Left colon (tissue), 2 donors: ENCODE measurements around the gene SIL1. TPM values are rescaled to one million over a fixed set of nuclear protein-coding genes. Genes with fewer than 3 reads are reported as not detected.

ENCODE experiments used
- ATAC-seq: fragments of 200-7000 bp; cut with Tn5 transposase; one replicate; pipeline ENCODE4 v1.9.1; 2020; ENCODE audit warnings: mild to moderate bottlenecking, moderate library complexity
- DNase-seq, 2 donors: peaks; one replicate each; pipeline ENCODE4 v3.0.0-alpha.2; 2020
- intact Hi-C, 2 donors: fragments of 100-400 bp; cut with DNase I in 1 of 2; cut with micrococcal nuclease in 1 of 2; formaldehyde crosslinking; loops; one replicate each; pipeline versions ENCODE4 v1.11.2 to v1.14.0; 2022; cut with DNase I, micrococcal nuclease
- total RNA-seq, 2 donors: library from RNA; stranded (reverse); fragmentation: NEBNext Ultra II Directional; extraction: Animal tissue kit (Norgen Biotek cat#: 25700); gene quantifications; one replicate each; pipeline ENCODE4 v1.2.1, GENCODE V29; 2021
- donor health status: DM: no; HTN: no; CAD: no.
- donor health status: DM: yes; HTN: yes; CAD: no.

Gene SIL1
- total RNA-seq, 2 donors from 2014 or later: 29.9 to 33.0 TPM

GRCh38 chr5:139150367-139150999 lies 47.7 kb downstream of the SIL1 start:
- ATAC-seq (no peak), DNase-seq (no peak)
- intact Hi-C loops: no loop called here

- ATAC-seq: peak; percentile 38
- DNase-seq: no peak
- intact Hi-C loops: no loop called here
Measured at GRCh38 chr5:139149477-139150199, 48.5 kb downstream of the SIL1 start.

- no peak for ATAC-seq
- DNase-seq: no peak
- intact Hi-C loops: no loop called here
Measured at GRCh38 chr5:139148986-139149385, 49.2 kb downstream of the SIL1 start.

- no peak for DNase-seq
- peak; percentile 35 for ATAC-seq
- intact Hi-C loops: no loop called here
Measured at GRCh38 chr5:139148306-139148705, 49.9 kb downstream of the SIL1 start.

GRCh38 chr5:139147483-139148087 lies 50.6 kb downstream of the SIL1 start:
- intact Hi-C loops: no loop called here
- DNase-seq: peak; percentile 57 to 70
- peak; percentile 87 for ATAC-seq

- ATAC-seq: peak; percentile 21
- intact Hi-C loops: no loop called here
Measured at GRCh38 chr5:139146809-139147482, 51.2 kb downstream of the SIL1 start.

GRCh38 chr5:139141446-139142204 lies 56.5 kb downstream of the SIL1 start:
- ATAC-seq (peak; percentile 96), DNase-seq (peak; percentile 48 to 60)
- intact Hi-C loops: no loop called here

More at GRCh38 chr5:139146809-139147482, 51.2 kb downstream of the SIL1 start:
- no peak for DNase-seq

GRCh38 chr5:139140591-139141071 lies 57.5 kb downstream of the SIL1 start:
- intact Hi-C loops: no loop called here
- no peak for ATAC-seq
- peak in 1 of 2 donors; percentile 35 for DNase-seq

- no peak for ATAC-seq
Measured at GRCh38 chr5:139138809-139139208, 59.4 kb downstream of the SIL1 start.

GRCh38 chr5:139138109-139138508 lies 60.1 kb downstream of the SIL1 start:
- intact Hi-C loops: no loop called here
- DNase-seq (no peak), ATAC-seq (no peak)

More at GRCh38 chr5:139138809-139139208, 59.4 kb downstream of the SIL1 start:
- intact Hi-C loops: no loop called here
- no peak for DNase-seq

- ATAC-seq (peak; percentile 37), DNase-seq (no peak)
- intact Hi-C loops: no loop called here
Measured at GRCh38 chr5:139137697-139138096, 60.5 kb downstream of the SIL1 start.

GRCh38 chr5:139134906-139135305 lies 63.3 kb downstream of the SIL1 start:
- intact Hi-C loops: no loop called here
- DNase-seq (no peak), ATAC-seq (no peak)

- intact Hi-C loops: no loop called here
- ATAC-seq: no peak
- DNase-seq: no peak
Measured at GRCh38 chr5:139133282-139133681, 64.9 kb downstream of the SIL1 start.

GRCh38 chr5:139132515-139132914 lies 65.7 kb downstream of the SIL1 start:
- ATAC-seq (no peak), DNase-seq (no peak)
- intact Hi-C loops: no loop called here

- intact Hi-C loops: no loop called here
- ATAC-seq (no peak), DNase-seq (no peak)
Measured at GRCh38 chr5:139131921-139132432, 66.2 kb downstream of the SIL1 start.

- ATAC-seq (no peak), DNase-seq (peak in 1 of 2 donors; percentile 38)
- intact Hi-C loops: no loop called here
Measured at GRCh38 chr5:139131465-139131864, 66.7 kb downstream of the SIL1 start.

- DNase-seq (no peak), ATAC-seq (no peak)
- intact Hi-C loops: no loop called here
Measured at GRCh38 chr5:139131062-139131461, 67.1 kb downstream of the SIL1 start.

- no peak for ATAC-seq
- intact Hi-C loops: no loop called here
- DNase-seq: no peak
Measured at GRCh38 chr5:139130214-139130613, 68.0 kb downstream of the SIL1 start.
